ENCODE results near the gene ELN. TPM values are rescaled to one million over a fixed set of nuclear protein-coding genes. Genes with fewer than 3 reads are reported as not detected.

Gene ELN
- total RNA-seq, 1 donor from 2014 or later = not detected

DNA sequence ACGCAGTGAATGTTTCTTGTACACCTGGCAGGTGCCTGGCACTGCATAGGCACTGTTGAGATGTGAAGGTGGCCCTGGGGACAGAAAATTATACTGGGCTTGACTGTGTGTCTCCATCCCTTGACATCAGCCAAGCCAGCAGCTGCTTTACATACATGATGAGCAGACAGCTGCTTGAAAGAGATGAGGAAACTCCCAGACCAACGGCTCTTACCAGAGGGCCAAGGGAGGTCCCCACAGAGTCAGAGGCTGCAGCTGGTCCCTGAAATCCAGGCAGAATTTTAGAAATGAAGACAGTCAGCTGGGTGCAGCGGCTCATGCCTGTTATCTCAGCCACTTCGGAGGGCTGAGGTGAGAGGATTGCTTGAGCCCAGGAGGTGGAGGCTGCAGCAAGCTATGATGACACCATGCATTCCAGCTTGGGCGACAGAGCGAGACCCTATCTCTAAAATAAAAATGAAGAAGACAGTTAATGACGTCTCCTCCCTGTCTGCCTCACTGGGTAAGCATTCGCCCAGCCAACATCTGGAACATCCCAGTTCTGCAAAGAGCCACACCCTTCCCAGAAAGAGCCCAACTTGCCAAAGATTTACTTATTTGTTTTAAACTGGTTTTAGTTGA, 73.2 kb downstream of the ELN start:
- peaks cover 20% of the 10 kb centered on the region for H3K36me3 Mint-ChIP-seq (ENCODE audit: low read depth)
- no peak overlapping the region for H3K27ac Mint-ChIP-seq
- DNase-seq = no peak
- no peak overlapping the region for H3K4me3 Mint-ChIP-seq
- peaks cover 3% of the 10 kb centered on the region for H3K4me1 Mint-ChIP-seq
- intact Hi-C loops (cut with micrococcal nuclease) = no loop called here
- H3K9me3 Mint-ChIP-seq = no peaks in the 10 kb centered on the region
- no peaks in the 10 kb centered on the region for H3K27me3 Mint-ChIP-seq

DNA sequence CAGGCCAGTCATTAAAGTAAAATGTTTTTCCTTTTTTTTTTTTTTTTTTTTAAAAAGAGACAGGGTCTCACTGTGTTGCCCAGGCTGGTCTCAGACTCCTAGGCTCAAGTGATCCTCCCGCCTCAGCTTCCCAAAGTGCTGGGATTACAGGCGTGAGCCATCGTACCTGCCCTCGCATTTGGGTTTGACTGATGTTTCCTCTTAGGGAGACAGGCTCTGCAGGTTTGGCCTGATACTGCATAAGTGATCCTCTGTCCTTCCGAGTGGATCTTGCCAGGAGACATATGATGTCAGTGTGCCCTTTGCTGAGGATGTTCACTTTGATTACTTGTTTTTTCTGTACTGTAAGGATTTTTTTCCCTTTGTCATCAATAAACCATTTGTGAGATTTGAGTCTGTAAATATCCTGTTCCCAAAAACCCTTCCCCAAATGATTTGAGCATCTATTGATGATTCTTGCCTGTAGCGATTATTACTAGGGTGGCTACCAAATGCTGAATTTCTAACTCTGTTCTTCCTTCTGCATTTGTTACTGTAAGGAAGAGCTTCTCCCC, 75.3 kb downstream of the ELN start:
- no peak overlapping the region for H3K4me3 Mint-ChIP-seq
- H3K36me3 Mint-ChIP-seq (ENCODE audit: low read depth) = peaks cover 19% of the 10 kb centered on the region
- no peaks in the 10 kb centered on the region for H3K27me3 Mint-ChIP-seq
- no peaks in the 10 kb centered on the region for H3K4me1 Mint-ChIP-seq
- DNase-seq = no peak
- intact Hi-C loops (cut with micrococcal nuclease) = no loop called here
- no peaks in the 10 kb centered on the region for H3K9me3 Mint-ChIP-seq
- H3K27ac Mint-ChIP-seq = no peak overlapping the region

DNA sequence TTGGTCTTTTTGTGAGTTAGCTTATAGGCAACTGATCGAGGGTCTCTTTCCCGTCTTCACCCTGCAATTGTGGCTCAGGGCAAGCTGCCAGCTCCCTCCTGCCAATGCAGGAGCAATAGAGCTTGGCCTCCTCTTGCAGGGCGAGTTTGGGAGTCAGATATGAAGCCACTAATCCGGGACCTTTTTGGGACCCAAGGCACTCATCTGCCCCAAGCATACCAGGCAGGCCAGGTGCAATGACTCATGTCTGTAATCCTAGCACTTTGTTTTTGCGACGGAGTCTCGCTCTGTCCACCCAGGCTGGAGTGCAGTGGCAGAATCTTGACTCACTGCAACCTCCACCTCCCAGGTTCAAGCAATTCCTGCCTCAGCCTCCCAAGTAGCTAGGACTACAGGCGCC, 76.7 kb downstream of the ELN start:
- intact Hi-C loops (cut with micrococcal nuclease) = no loop called here
- Mint-ChIP-seq H3K27me3 (no peaks in the 10 kb centered on the region), H3K4me1 (no peaks in the 10 kb centered on the region)

DNA sequence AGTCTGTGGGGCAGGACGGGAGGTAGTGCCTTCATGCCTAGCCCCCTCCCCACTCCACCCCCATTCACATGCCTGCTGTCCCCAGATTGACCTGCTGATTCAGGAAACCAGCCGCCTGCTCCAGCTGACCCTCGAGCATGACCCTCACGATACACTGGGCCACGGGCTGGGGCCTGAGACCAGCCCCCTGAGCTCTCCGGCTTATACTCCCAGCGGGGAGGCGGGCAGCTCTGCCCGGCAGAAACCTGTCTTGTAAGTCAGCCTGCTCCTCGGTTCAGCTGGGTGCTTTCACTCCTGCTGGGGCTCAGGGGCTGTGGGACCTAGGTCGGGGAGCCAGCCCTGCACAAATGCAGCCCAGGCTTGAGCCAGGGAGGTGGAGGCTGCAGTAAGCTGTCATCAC, 78.0 kb downstream of the ELN start:
- Mint-ChIP-seq H3K27me3 (no peaks in the 10 kb centered on the region), H3K27ac (no peak overlapping the region), H3K36me3 (ENCODE audit: low read depth) (peaks cover 21% of the 10 kb centered on the region), H3K4me1 (no peaks in the 10 kb centered on the region), H3K4me3 (no peak overlapping the region), H3K9me3 (no peaks in the 10 kb centered on the region)
- intact Hi-C loops (cut with micrococcal nuclease) = no loop called here
- DNase-seq = no peak

More for the DNA sequence above, 76.7 kb downstream of the ELN start:
- Mint-ChIP-seq H3K27ac (no peak overlapping the region), H3K9me3 (no peaks in the 10 kb centered on the region), H3K36me3 (ENCODE audit: low read depth) (peaks cover 17% of the 10 kb centered on the region), H3K4me3 (no peak overlapping the region)
- no peak for DNase-seq

- H3K4me3 Mint-ChIP-seq = no peak overlapping the region
- intact Hi-C loops (cut with micrococcal nuclease) = no loop called here
- no peaks in the 10 kb centered on the region for H3K9me3 Mint-ChIP-seq
- H3K36me3 Mint-ChIP-seq (ENCODE audit: low read depth) = peaks cover 24% of the 10 kb centered on the region
- no peak overlapping the region for H3K27ac Mint-ChIP-seq
- no peaks in the 10 kb centered on the region for H3K4me1 Mint-ChIP-seq
- DNase-seq = no peak
- H3K27me3 Mint-ChIP-seq = no peaks in the 10 kb centered on the region
Observed at GRCh38 chr7:74106846-74107245, 78.9 kb downstream of the ELN start.

DNA sequence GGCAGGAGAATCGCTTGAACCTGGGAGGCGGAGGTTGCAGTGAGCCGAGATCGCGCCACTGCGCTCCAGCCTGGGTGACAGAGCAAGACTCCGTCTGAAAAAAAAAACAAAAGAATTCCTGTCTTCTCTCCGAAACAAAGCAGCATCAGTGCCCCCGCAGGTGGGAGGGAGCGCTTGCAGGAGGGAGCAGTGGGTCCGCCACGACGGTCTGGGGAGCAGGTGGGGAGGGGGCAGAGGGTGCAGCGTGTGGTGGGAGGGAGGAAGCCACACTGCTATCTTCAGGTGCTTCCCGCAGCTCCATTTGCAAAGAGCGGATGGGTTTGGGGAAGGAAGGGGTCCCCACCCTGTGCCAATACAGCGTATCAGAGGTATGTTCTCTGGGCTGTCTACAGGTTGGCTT, 87.4 kb downstream of the ELN start:
- Mint-ChIP-seq H3K27me3 (no peaks in the 10 kb centered on the region), H3K4me1 (no peaks in the 10 kb centered on the region), H3K27ac (no peak overlapping the region), H3K36me3 (ENCODE audit: low read depth) (peaks cover 15% of the 10 kb centered on the region), H3K9me3 (no peaks in the 10 kb centered on the region), H3K4me3 (no peak overlapping the region)
- intact Hi-C loops (cut with micrococcal nuclease) = no loop called here
- no peak for DNase-seq

DNA sequence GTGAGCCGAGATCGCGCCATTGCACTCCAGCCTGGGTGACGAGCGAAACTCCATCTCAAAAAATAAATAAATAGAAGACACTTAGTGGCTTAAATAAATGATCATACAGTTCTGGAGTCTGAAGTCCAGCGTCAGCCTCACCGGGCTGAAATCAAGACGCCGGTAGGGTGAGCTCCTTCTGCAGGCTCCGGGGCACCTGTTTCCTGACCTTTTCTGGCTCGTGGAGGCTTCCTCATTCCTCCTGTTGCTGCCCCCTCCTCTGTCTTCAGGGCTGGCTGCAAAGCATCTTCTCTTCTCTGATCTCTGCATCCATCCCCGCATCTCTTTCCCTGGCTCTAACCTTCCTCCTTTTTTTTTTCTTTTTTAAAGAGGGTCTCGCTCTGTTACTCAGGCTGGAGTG, 88.4 kb downstream of the ELN start:
- no peaks in the 10 kb centered on the region for H3K4me1 Mint-ChIP-seq
- H3K36me3 Mint-ChIP-seq (ENCODE audit: low read depth) = peaks cover 15% of the 10 kb centered on the region
- H3K27me3 Mint-ChIP-seq = no peaks in the 10 kb centered on the region
- H3K27ac Mint-ChIP-seq = no peak overlapping the region
- H3K4me3 Mint-ChIP-seq = no peak overlapping the region
- intact Hi-C loops (cut with micrococcal nuclease) = no loop called here
- DNase-seq = no peak
- H3K9me3 Mint-ChIP-seq = no peaks in the 10 kb centered on the region

Other genes with a start within 250 kb of the ELN start
- not detected in 2 replicates for gene CLDN4, start 197.2 kb upstream of the ELN start, total RNA-seq
- 1.3 and 1.9 TPM in 2 replicates for gene METTL27, start 185.7 kb upstream of the ELN start, total RNA-seq
- not detected in 2 replicates for gene TMEM270, start 167.0 kb upstream of the ELN start, total RNA-seq
- 25.3 and 26.3 TPM in 2 replicates for gene LIMK1, start 55.6 kb downstream of the ELN start, total RNA-seq
- gene EIF4H, start 146.2 kb downstream of the ELN start, total RNA-seq = 384 and 389 TPM in 2 replicates
- gene LAT2, start 181.8 kb downstream of the ELN start, total RNA-seq = 13.8 and 16.9 TPM in 2 replicates
- gene RFC2, start 226.2 kb downstream of the ELN start, total RNA-seq = 88.0 and 94.7 TPM in 2 replicates

Data from activated CD4-positive, alpha-beta T cell treated with anti-CD3 and anti-CD28 coated beads, Interleukin-2, amount 10 ng/mL, durations not matched to agents 24 days and 14 days (primary cell).